Adipocyte (in vitro differentiated cells): ENCODE measurements around the gene CHL1.

ENCODE experiments used
- DNase-seq: peaks from one replicate; pipeline ENCODE4 v3.0.0-alpha.2; 2015; ENCODE audit warnings: low read depth
- H3K27me3 ChIP-seq: replicated peaks from 2 replicates; pipeline ENCODE4 v1.7.0; 2013; ENCODE audit warnings: mild to moderate bottlenecking, low read length, moderate library complexity; ENCODE audit not compliant: control insufficient read depth, insufficient read depth
- H3K36me3 ChIP-seq: 2 replicates; pipeline ENCODE4 v1.7.0; 2013; ENCODE audit warnings: low read length, mild to moderate bottlenecking, moderate library complexity; ENCODE audit not compliant: control insufficient read depth, insufficient read depth, severe bottlenecking
- H3K4me1 ChIP-seq: 2 replicates; pipeline ENCODE4 v1.7.0; 2013; ENCODE audit warnings: mild to moderate bottlenecking, low read length, moderate library complexity; ENCODE audit not compliant: control insufficient read depth, insufficient read depth
- H3K4me3 ChIP-seq: 2 replicates; pipeline ENCODE4 v1.7.0; 2013; ENCODE audit warnings: mild to moderate bottlenecking, low read length, moderate library complexity
- H3K9ac ChIP-seq: 2 replicates; pipeline ENCODE4 v1.7.0; 2013; ENCODE audit warnings: mild to moderate bottlenecking, low read length, moderate library complexity
- H3K9me3 ChIP-seq: 2 replicates; pipeline ENCODE4 v1.7.0; 2013; ENCODE audit warnings: mild to moderate bottlenecking, low read length, moderate library complexity; ENCODE audit not compliant: control insufficient read depth

CHL1 gene

DNA sequence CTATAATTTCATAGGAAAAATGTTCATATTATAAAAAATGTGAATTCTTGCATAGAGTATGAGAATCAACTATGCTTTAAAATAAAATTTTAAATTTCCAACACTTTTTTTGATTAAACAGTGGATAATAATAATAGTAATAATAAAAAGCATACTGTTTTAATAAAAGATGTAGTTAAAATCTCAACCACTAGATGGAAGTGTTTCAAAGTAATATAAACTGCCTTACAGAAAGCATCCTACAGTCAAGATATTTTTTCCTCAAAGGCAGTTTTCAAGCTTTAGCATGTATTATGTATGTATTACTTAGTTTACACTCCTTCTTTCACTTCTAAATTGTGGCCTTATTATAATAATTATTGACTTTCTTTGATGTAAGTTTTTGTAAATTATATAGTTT is 217.5 kb downstream of the CHL1 start:
- Histone ChIP-seq H3K4me3 (no peak overlapping the region), H3K27me3 (no peaks in the 10 kb centered on the region), H3K9me3 (no peaks in the 10 kb centered on the region), H3K4me1 (no peaks in the 10 kb centered on the region), H3K9ac (no peak overlapping the region), H3K36me3 (no peaks in the 10 kb centered on the region)
- DNase-seq = peak; percentile 46

DNA sequence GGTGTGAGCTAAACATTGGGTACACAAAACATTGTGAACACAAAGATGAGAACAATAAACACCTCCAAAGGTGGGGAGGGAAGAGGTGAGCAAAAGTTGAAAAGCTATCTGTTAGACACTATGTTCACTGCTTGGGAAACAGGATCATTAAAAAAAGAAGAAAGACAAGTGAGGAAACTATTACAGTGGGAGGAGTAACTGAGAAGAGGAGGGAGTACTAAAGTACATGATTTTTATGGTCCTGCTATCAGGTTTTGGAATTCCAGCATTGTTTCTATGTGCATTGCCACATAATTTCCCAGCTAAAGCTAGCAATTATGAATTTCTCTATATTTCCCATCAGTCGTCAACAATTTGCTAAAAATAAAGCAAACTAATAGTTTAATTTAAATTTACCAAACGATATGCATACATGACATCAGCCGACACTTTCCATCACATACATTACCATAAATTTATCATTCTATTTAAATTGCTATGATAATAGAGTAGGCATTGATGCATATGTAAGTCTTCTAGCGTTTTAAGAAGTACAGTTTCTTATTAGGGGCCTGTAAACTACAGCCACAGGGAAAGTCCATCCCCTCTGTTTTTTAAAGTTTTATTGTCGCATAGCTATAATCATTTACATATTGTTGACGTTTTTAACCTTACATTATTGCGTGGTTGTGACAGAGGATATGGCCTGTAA is 221.8 kb downstream of the CHL1 start:
- no peaks in the 10 kb centered on the region for H3K4me1 ChIP-seq
- no peaks in the 10 kb centered on the region for H3K36me3 ChIP-seq
- no peak overlapping the region for H3K9ac ChIP-seq
- H3K27me3 ChIP-seq = no peaks in the 10 kb centered on the region
- DNase-seq = no peak
- no peak overlapping the region for H3K4me3 ChIP-seq
- H3K9me3 ChIP-seq = no peaks in the 10 kb centered on the region

DNA sequence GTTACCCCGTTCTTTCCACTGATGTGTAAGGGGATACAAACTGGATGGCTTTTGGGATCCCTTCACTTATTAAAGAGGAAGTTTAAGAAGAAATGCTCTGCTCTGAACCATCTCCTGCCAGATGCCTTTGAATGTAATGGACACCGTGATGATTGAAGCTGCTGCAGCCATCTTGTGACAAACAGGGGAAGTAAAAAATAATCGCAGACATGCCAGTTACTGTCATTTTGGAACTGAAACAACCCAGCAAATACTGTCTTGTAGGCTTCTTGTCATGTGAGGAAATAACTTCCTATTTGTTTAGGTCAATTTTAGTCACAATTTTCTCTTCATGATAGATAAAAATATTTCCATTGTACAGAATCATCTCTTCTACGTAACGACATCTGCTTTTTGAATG is 224.0 kb downstream of the CHL1 start:
- no peaks in the 10 kb centered on the region for H3K36me3 ChIP-seq
- H3K27me3 ChIP-seq = no peaks in the 10 kb centered on the region
- no peak overlapping the region for H3K9ac ChIP-seq
- no peak for DNase-seq
- no peaks in the 10 kb centered on the region for H3K9me3 ChIP-seq
- H3K4me1 ChIP-seq = no peaks in the 10 kb centered on the region
- H3K4me3 ChIP-seq = no peak overlapping the region

DNA sequence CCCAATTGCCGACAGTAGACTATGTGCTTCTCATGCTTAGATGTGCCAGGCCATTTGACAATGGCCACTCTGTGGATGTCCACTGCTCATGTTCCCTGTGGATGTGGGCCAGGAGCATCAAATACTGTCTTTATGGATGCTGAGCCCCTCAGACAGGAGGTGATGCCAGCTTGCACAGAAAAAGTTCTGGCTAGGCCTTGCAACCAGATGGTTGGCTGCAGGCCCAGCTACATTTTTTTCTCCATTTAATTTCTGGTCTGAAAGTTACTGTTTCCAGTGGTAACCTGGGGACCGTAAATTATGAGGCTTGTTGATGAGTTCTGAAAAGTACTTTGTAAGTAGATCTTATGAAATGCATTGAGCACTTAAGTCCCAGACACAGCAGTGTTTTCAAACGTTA is 228.5 kb downstream of the CHL1 start:
- Histone ChIP-seq H3K36me3 (no peaks in the 10 kb centered on the region), H3K4me1 (peaks cover 16% of the 10 kb centered on the region), H3K9ac (no peak overlapping the region), H3K27me3 (no peaks in the 10 kb centered on the region), H3K4me3 (no peak overlapping the region), H3K9me3 (no peaks in the 10 kb centered on the region)
- DNase-seq = no peak

DNA sequence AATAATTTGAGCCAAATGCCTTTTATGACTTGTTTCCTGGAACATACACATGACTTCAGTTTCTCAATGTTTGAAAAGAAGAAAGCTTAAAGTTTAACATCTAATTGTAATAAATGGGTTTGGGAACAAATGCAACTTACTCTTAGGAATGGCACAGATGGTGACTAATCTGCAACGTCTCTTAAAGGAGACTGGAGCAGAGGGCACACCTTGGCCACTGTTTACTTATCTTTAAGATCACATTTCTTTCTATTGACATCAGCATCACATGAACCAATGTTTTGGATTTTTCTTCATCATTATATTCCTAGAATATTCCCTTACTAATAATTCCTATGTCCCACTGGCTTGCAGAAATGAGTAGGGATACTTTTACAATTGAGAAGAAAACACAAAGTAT is 229.5 kb downstream of the CHL1 start:
- no peak for DNase-seq
- Histone ChIP-seq H3K9me3 (no peaks in the 10 kb centered on the region), H3K9ac (no peak overlapping the region), H3K4me3 (no peak overlapping the region), H3K27me3 (no peaks in the 10 kb centered on the region), H3K36me3 (no peaks in the 10 kb centered on the region), H3K4me1 (peaks cover 16% of the 10 kb centered on the region)

DNA sequence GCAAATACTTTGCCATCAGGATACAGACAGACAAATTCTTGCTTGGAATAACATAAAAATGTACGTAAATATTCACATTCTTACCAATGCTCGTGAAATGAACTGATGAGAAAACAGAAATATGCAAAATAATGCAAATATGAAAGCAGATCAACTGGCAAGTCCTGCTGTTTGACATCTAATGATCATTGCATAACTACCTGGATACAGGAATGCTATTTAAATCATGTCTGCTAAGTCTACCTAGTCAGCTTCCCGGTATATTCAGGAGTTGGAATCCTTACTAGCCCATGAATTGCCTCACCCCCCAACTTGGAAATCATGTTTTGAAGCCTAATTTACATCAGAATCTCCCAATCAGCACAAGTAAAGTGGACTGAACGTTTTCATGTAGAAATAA is 230.6 kb downstream of the CHL1 start:
- H3K9me3 ChIP-seq = no peaks in the 10 kb centered on the region
- H3K4me3 ChIP-seq = no peak overlapping the region
- H3K36me3 ChIP-seq = no peaks in the 10 kb centered on the region
- no peak overlapping the region for H3K9ac ChIP-seq
- H3K27me3 ChIP-seq = no peaks in the 10 kb centered on the region
- DNase-seq = no peak
- H3K4me1 ChIP-seq = peaks cover 16% of the 10 kb centered on the region

DNA sequence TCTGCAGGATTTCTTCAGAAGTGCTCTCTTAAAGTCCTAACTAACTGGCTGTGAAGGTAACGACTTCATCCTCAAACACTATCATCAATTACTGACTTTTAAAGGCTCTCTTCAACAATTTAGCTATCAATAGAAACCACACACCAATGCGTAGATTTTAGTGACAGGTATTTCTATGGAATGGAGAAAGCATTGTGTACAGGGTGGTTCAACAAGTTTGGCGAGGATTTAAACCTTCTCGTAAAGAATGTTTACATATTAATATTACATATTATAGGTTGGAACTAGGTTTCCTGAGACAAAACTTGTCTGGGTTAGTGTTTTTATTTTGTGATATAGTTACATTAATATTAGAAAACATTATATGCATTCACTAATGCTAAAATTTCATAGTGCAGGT is 233.6 kb downstream of the CHL1 start:
- no peak for DNase-seq
- H3K4me3 ChIP-seq = no peak overlapping the region
- no peak overlapping the region for H3K9ac ChIP-seq
- no peaks in the 10 kb centered on the region for H3K9me3 ChIP-seq
- peaks cover 16% of the 10 kb centered on the region for H3K4me1 ChIP-seq
- no peaks in the 10 kb centered on the region for H3K36me3 ChIP-seq
- no peaks in the 10 kb centered on the region for H3K27me3 ChIP-seq

DNA sequence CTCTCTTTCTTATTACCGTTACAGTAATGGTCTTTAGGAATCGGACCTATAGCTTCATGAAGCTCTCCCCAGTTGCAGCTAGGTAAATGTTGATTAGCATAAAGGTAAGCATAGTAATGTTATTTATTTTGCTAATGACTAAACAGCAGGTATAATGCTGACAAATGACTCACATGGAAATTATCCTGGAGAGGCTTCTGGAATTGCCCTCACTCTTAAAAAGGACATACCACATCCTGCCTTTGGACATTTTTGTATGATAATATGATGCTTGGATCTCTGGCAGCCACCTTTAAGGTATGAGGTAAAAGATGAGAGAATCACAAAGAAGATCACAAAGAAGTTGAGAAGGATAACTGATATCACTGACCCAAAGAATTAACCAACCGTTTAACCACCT is 238.6 kb downstream of the CHL1 start:
- DNase-seq = no peak
- Histone ChIP-seq H3K27me3 (peaks cover 2% of the 10 kb centered on the region), H3K9ac (no peak overlapping the region), H3K4me3 (no peak overlapping the region), H3K9me3 (no peaks in the 10 kb centered on the region), H3K36me3 (no peaks in the 10 kb centered on the region), H3K4me1 (no peaks in the 10 kb centered on the region)

DNA sequence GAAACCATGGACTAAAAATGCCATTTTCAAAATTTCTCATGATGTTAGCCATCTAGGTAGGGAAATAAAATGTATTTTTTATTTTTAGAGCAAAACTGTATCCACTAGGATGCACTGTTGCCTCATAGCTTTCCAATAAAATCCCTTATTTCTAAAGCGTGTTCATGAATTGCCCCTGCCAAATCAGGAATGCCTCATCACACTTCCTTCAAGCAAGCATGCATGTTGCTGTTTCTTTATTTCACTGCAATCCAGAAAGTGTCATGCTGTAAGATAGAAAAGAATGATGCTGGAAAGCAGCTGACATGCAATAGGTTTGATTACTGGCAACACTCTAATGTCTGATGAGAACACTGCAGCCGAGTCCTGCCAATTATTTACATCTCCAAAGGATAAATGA is 239.5 kb downstream of the CHL1 start:
- Histone ChIP-seq H3K4me1 (no peaks in the 10 kb centered on the region), H3K4me3 (no peak overlapping the region), H3K9ac (no peak overlapping the region), H3K9me3 (no peaks in the 10 kb centered on the region), H3K27me3 (peaks cover 2% of the 10 kb centered on the region), H3K36me3 (no peaks in the 10 kb centered on the region)
- no peak for DNase-seq

DNA sequence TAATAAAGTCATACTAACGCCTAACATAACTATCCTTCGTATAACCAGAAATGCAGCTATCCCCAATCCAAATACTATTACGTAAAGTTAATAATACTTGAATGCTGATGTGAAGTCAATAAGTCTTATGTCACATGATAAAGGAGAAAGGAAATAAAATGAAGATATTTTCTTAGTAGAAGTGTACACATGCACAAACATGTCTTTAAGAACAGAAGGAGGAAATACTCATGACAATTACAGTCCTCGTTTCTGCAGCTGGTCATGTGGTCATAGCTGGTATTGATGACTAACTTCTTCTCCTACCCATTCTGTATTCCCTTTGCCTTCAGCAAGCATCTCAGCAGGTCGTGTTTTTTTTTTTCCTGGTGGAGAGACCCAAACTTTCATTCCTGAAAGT is 244.3 kb downstream of the CHL1 start:
- Histone ChIP-seq H3K4me3 (no peak overlapping the region), H3K36me3 (no peaks in the 10 kb centered on the region), H3K4me1 (no peaks in the 10 kb centered on the region), H3K27me3 (peaks cover 2% of the 10 kb centered on the region), H3K9ac (no peak overlapping the region), H3K9me3 (peaks cover 5% of the 10 kb centered on the region)
- no peak for DNase-seq

DNA sequence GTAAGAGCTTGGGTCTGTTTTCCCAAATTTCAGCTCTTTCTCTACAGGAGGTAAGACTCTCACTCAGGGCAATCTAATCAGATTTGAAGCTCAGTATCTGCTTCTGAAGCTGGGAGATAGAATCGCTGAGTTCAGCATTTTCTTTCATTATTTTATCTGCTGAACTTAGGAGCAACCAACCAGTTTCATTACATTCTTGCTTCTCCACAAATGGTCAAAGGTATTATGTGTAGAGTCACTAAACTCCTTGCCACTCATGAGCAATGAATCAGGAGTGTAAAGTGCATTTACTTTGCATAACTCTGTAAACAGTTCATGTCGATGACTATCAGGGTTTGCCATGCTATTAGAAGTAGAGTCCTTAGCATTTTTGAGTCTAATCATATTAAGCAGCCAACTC is 249.4 kb downstream of the CHL1 start:
- Histone ChIP-seq H3K27me3 (peaks cover 5% of the 10 kb centered on the region), H3K9me3 (peaks cover 5% of the 10 kb centered on the region), H3K36me3 (no peaks in the 10 kb centered on the region), H3K4me1 (no peaks in the 10 kb centered on the region), H3K4me3 (no peak overlapping the region), H3K9ac (no peak overlapping the region)
- DNase-seq = no peak

DNA sequence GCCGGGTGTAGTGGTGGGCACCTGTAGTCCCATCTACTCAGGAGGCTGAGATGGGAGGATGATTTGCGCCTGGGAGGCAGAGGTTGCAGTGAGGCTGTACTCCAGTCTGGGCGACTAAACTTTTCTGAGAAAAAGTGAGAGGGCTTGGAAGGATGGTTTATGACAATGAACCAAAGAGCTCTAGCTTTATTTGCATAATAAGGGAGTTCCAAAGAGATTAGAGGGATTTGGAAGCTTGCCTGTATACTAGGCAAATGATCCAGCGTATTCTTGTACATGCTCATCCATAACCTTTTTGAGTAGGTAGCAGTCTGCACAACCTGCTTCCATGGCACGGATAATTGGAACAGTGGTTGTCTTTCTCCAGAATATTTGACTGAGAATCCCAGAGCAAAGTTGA is 251.1 kb downstream of the CHL1 start:
- no peak for DNase-seq
- Histone ChIP-seq H3K9ac (no peak overlapping the region), H3K4me1 (no peaks in the 10 kb centered on the region), H3K36me3 (no peaks in the 10 kb centered on the region), H3K9me3 (peaks cover 5% of the 10 kb centered on the region), H3K4me3 (no peak overlapping the region), H3K27me3 (peaks cover 5% of the 10 kb centered on the region)
